ENCODE results near the gene PRPH.
"Not testable (repeated sequence)": the region's sequence is repeated elsewhere in the genome, so short reads cannot be mapped to it uniquely, and the experiment has no call there.

PRPH gene

DNA sequence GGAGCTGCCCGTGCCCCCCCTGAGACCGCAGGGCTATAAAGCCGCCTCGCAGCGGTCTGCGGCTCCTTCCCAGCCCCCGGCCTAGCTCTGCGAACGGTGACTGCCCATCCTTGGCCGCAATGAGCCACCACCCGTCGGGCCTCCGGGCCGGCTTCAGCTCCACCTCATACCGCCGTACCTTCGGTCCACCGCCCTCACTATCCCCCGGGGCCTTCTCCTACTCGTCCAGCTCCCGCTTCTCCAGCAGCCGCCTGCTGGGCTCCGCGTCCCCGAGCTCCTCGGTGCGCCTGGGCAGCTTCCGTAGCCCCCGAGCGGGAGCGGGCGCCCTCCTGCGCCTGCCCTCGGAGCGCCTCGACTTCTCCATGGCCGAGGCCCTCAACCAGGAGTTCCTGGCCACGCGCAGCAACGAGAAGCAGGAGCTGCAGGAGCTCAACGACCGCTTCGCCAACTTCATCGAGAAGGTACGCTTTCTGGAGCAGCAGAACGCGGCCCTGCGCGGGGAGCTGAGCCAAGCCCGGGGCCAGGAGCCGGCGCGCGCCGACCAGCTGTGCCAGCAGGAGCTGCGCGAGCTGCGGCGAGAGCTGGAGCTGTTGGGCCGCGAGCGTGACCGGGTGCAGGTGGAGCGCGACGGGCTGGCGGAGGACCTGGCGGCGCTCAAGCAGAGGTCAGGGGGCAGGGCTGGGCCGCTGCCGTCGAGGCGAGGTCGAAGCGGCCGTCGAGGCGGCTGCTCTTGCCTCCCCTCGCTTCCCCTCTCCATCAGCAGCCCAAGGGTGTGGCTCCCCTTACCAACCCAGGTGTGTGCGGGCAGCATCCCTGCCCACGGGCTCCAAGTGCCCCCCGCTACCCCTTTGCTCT is at the start of gene PRPH:
Gene PRPH (plus strand): TSS at position 66 of the 855 bp plus-strand sequence. CDS start 54 bp downstream, at position 120.
- DNase-seq (ENCODE audit: low spot score): no peak

DNA sequence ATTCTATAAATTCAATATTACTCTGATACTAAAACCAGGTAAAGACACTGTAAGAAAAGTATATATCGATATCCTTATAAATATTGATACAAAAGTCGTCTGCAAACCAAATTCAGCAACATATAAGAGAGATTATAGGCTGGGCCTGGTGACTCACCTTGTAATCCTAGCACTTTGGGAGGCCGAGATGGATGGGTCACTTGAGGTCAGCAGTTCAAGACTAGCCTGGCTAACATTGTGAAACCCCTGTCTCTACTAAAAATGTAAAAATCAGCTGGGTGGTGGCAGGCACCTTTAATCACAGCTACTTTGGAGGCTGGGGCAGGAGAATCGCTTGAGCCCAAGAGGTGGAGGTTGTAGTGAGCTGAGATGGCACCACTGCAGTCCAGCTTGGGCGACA is 43.6 kb upstream of the PRPH start:
- no peak for DNase-seq (ENCODE audit: low spot score)

DNA sequence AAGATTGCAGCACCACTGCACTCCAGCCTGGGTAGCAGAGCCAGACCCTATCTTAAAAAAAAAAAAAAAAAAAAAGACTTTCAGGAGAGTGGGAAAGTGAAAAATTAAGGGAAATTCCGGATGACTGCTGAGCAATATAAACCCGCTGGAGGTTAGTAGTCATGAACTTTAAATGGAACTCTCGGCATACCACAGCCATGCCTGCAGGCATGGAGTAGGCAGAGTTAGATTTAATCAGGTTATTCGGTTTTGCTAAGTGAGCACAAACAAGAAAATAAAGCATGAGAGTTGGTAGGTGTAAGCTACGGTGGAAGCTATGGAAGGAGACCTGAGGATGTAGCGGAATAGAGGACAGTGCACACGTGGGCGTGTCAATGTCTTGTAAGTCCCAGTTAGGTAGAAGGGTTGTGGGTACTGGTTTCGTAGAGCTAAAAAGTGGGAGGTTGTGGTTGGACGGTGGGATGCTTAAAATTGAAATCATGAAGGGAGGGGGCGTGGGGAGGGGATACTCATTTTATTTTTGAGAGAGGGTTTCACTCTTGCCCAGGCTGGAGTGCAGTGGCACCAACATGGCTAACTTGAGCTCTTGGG is 41.8 kb upstream of the PRPH start:
- no peak for DNase-seq (ENCODE audit: low spot score)

DNA sequence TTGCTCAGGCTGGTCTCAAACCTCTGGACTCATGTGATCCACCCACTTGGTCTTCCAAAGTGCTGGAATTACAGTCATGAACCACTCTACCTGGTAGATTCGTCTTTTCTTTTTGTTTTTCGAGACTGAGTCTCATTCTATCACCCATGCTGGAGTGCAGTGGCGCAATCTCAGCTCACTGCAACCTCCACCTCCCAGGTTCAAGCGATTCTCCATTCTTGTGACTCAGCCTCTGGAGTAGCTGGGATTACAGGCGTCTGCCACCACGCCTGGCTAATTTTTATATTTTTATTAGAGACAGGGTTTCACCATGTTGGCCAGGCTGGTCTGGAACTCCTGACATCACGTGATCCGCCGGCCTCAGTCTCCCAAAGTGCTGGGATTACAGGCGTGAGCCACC is 39.5 kb upstream of the PRPH start:
- not testable (repeated sequence) for DNase-seq (ENCODE audit: low spot score)

DNA sequence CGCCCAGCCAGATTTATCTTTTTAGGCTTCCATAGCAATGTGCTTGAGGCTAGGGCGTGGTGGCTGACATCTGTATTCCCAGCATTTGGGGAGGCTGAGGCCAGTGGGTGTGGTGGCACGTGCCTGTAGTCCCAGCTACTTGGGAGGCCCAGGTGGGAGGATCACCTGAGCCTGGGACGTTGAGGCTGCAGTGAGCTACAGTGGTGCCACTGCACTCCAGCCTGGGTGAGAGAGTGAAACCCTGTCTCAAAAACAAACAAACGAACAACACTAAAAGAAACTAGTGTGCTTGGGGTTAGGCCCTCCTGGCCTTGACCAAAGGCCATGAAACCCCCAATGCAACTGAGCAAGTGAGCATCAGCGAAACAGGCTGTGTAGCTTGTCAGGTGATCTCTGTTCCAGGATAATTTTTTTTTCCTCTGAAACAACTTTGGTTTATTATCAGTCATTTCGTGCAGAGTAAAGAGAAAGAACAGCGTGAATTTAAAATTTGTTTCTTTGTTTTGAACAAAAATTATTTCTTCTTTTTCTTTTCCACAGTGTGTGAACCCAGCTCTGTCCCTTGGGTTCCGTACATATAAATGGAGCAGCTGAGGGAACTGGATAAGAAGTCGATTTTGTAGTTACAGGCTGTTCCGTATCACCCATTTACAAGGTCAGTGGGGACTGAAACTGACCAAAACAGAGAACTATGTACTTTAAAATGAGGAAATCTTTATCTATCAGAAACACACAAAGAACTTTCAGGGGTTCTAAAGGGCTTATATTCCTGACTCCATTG is 38.9 kb upstream of the PRPH start:
- no peak for DNase-seq (ENCODE audit: low spot score)

DNA sequence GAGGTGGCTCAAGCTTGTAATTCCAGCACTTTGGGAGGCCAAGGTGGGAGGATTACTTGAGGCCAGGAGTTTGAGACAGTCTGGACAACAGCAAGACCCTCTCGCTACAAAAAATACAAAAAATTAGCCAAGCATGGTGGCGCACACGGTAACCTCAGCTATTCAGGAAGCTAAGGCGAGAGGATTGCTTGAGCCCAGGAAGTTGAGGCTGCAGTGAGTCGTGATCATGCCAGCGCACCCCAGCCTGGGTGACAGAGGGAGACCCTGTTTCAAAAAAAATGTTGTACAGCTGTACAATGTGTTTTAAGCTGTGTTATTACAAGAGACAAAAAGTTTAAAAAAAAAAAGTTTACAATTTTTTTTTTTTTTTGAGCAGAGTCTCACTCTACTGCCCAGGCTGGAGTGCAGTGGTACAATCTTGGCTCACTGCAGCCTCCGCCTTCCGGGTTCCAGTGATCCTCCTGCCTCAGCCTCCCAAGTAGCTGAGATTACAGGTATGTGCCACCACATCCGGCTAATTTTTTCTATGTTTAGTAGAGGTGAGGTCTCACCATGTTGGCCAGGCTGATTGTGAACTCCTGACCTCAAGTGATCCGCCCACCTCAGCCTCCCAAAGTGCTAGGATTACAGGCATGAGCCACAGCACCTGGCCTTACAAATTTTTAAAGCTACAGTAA is 37.3 kb upstream of the PRPH start:
- not testable (repeated sequence) for DNase-seq (ENCODE audit: low spot score)

DNA sequence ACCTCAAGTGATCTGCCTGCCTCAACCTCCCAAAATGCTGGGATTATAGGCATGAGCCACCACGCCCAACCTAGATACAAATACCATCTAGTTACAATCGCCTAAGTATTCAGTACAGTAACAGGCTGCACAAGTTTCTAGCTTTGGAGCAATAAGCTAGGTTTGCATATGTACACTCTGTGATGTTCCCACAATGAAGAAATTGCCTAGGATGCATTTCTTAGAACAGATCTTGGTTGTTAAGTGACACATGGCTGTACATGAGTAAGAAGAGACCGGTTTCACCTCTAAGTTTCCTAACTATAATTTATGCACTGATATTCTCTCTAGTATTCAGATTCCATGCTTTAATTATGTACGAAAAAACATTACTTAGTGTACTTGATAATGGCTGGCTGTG is 35.5 kb upstream of the PRPH start:
- DNase-seq (ENCODE audit: low spot score): no peak

DNA sequence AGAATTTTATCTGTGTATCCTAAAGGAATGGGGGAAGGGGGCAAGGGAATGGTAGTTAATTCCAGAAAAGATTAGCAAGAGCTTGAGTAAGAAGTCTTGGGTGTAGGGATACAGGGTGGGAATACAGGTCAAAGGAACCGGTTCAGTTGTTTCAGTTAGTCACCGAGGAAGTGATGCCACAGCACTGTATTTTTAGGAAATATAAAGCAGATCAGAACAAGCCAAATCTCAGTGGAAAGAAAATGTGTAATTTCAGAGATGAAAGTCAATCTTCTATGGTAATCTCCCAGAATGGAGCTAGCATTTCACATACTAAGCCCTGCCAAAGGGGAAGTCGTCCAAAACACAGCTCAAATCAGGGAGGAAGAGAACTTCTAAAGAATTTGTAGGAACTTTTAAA is 34.8 kb upstream of the PRPH start:
- DNase-seq (ENCODE audit: low spot score): peak; percentile 35

DNA sequence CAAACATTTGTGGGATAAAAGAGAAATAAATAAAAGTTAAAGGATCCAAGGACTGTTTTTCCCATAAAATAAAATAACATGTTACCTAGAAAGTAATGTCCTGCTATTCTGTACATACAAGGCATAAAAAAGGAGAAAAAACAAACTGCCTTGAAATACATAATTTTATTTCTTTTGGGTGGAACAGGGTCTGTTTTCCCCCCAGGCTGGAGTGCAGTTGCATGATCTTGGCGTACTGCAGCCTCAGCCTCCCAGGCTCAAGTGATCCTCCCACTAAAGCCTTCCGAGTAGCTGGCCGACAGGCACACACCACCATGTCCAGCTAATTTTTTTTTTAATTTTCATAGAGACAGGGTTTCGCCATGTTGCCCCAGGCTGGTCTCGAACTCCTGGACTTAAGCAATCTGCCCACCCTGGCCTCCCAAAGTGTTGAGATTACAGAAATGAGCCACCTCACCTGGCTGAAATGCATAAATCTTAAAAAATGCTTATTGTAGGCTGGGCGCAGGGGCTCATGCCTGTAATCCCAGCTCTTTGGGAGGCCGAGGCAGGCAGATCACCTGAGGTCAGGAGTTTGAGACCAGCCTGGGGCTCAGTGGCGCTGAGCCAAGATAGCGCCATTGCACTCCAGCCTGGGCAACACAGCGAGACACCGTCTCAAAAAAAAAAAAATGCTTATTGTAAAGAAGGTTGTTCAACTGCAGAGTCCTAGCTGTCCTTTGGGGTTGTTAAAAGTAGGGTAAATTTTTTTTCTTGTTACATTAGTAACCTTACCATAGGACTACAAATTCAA is 34.2 kb upstream of the PRPH start:
- DNase-seq (ENCODE audit: low spot score): no peak

DNA sequence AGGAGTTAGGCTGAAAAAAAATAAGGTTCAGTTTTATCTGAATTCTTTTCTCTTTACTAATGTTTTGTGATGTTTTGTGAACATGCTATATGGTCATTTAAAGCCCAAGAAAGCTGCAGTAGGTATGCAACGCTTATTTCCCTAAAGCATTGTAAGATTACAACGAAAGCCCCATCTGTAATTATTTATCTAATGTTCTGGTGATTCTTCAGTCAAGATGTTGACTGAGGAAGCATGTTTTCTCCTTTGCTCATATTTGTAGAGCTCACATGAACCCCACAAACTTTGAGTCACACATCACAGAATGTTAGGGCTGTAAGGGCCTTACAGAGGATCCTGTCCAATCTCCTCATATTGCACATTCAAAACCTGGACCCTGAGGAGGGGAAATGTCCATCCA is 33.2 kb upstream of the PRPH start:
- DNase-seq (ENCODE audit: low spot score): no peak

DNA sequence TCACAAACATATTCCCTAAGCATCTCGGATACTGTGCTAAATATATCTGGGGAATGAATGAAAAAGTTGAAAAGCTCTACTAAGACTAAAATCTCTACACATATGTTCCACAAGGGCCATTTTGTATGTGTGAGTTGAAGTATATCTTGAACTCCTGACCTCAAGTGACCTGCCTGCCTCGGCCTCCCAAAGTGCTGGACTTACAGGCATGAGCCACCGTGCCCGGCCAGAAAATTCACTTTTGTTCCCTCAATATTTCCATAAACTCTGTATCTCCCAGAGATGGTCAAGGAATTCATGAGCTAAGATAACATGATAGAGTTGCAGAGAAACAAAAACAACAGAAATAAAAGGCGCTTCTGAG is 31.6 kb upstream of the PRPH start:
- no peak for DNase-seq (ENCODE audit: low spot score)

DNA sequence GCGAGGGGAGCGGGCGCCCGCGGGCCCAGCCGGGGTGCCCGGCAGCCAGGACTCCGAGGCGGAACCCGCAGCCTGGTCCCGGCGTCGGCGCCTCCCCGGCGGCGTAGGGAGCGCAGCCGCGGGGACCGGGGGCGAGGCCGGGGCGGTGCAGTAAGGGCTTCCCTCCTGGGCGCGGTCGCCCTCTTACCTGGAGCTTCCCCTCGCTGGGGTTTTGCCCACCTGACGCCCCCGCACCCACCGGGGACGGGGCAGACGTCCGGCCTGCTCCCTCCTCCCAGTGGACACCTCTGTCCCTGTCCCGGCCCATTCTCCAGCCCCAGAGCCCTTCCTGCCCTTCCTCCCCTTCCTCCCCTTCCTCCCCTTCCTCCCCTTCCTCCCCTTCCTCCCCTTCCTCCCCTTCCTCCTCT is 30.5 kb upstream of the PRPH start:
- peak; percentile 80 for DNase-seq (ENCODE audit: low spot score)

DNA sequence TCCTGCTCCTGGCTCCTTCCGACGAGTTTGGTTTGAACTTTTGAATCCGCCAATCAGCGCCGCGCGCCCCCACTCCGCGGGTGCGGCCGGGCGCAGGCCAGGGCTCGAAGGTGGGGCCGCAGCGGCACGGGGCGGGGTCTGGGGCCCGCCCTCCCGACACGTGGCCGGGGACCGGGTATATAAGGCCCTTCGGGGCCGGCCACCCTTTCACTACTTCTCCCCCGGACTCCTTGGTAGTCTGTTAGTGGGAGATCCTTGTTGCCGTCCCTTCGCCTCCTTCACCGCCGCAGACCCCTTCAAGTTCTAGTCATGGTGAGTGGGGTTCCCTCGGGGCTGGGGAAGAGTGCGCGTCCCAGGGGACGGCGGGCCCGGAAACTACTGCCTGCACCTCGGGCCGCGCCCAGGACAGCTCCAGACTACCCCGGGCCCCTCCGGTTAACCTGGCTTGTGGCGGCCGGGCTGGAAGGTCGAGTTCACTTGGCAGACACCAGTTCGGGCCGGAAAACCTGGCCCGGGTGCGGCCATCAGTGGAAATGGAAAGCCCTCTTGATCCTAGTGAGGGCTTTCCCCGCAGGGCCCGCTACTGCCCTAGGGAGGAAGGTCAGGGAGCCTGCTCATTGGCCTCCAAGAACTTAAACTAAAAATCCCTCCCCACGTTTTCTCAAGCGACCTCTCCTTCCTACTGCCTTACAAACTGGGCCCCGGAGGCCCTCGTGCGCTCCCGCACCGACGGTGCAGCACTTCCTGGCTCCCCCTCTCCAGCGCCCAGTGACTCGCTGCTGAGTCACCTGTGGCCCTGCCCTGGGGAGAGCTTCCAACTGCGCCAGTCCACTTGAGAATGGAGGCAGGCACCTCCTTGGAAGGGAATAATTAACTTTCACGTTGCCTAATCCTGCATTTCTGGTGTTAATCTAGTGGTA is 29.8 kb upstream of the PRPH start, which contains the start of gene TUBA1C:
Gene TUBA1C (plus strand): TSS at position 210 of the 920 bp plus-strand sequence. CDS start 100 bp downstream, at position 310.
- peak; percentile 99 for DNase-seq (ENCODE audit: low spot score)

DNA sequence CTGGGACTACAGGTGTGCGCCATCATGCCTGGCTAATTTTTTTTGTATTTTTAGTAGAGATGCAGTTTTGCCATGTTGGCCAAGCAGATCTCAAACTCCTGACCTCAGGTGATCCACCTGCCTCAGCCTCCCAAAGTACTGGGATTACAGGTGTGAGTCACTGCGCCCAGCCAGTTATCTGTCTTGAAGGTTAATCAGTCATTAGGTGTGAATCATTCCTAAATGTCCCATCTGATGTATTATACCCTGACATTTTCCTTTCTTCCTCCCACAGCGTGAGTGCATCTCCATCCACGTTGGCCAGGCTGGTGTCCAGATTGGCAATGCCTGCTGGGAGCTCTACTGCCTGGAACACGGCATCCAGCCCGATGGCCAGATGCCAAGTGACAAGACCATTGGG is 25.8 kb upstream of the PRPH start:
- not testable (repeated sequence) for DNase-seq (ENCODE audit: low spot score)

DNA sequence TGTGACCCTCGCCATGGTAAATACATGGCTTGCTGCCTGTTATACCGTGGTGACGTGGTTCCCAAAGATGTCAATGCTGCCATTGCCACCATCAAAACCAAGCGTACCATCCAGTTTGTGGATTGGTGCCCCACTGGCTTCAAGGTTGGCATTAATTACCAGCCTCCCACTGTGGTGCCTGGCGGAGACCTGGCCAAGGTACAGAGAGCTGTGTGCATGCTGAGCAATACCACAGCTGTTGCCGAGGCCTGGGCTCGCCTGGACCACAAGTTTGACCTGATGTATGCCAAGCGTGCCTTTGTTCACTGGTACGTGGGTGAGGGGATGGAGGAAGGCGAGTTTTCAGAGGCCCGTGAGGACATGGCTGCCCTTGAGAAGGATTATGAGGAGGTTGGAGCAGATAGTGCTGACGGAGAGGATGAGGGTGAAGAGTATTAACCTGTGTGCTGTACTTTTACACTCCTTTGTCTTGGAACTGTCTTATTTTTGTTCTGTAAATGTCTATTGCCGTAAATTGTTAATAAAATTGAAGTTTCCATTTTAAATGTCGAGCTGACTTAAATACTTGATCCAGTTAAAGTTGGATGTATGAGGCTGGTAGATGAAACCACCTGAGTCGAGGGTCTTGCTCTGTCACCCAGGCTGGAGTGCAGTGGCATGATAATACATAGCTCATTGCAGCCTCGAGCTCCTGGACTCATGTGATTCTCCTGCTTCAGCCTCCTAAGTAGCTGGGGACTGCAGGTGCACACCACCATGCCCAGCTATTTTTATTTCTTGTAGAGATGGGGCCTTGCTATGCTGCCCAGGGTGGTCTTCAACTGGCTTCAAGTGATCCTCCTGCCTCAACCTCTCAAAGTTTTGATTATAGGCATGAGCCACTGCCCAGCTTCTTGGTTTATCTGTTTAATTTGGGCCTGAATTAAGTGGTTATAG is 21.9 kb upstream of the PRPH start:
- no peak for DNase-seq (ENCODE audit: low spot score)

DNA sequence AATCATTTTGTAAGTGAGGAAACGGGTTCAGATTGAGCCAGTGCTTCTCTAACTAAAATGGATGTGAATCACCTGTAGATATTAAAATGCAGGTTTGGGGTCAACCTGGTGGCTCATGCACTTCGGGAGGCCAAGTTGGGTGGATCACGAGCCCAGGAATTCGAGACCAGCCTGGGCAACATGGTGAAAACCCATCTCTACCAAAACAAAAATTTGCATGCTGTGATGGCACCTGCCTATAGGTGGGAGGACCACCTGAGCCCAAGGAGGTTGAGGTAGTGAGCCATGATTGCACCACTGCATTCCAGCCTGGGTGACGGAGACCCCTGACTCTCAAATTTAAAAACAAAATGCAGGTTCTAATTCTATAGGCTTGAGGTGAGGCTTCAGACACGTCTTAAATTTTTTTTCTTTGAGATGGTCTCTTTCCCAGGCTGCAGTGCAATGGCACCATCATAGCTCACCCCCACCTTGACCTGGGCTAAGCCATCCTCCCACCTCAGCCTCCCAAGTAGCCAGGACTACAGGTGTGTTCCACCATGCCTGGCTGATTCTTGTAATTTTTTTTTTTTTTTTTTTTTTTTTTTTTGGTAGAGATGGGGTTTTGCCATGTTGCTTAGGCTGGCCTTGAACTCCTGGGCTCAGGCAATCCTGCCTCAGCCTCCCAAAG is 21.1 kb upstream of the PRPH start:
- no peak for DNase-seq (ENCODE audit: low spot score)

DNA sequence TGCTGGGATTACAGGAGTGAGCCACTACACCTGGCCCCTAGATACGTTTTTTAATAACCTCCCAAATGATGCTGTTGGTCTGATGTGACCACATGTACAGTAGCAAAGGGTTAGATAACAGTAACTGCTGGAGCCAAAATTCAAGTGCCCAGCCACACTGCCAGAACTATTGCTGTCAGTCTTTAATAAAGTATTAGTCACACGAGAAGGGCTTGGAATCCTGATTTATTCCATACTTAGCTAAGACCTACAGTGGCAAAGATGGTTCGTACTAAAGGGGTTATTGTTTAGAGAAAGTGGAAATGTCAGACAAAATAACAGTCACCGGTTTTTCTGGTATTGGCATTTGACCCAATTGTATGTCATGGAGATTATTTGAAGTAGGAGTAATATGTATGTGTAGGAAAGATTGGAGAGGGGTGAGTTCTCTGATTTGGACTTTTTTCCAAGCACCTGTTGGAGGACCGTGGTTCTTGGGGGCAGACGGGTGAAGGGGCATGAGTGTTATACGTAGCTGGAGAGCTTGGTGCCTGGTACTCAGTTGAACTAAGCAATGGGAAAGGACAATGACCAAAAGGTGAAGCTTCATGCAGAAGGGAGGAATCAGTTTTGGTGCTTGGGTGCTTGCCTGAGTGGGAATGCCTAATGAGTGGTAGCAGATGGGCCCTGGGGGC is 20.4 kb upstream of the PRPH start:
- DNase-seq (ENCODE audit: low spot score): no peak

Measured in GM03348 (cell line).